Measurements from ENCODE around the gene CPED1.

CPED1 gene

DNA sequence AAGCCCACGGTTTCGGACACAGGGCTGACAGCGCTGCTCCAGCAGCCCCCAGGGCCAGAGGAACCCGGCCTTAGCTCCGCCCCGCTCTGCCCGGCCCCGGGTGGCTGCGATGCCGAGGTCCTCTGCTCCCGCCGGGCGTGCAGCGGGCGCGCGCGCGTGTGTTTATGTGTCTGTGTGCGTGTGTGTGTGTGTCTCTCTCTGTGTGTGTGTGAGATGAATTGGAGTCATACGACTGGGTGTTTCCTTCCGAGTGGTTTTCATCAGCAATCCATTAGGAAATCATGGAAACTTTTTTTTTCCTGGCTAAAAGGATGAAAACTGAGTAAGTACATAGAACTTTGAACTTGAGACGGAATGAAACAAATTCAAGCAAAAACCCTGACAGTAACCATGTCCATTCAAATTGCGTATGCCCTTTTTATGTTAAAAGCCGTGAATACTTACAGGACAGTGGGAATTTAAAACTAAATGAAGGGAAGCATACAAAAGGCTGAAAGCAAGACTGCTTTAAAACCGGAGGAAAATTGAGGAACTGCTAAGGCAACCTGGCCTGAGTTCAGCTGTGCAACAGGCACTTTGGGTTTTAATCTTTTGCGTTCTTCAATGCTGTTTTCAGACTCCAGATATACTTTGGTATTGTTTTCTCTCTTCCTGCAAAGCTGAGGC, at the start of gene CPED1:
Gene CPED1, plus strand, starts transcription at position 121 of the 666 bp plus-strand sequence. CDS start 911 bp downstream, outside the sequence.
- TF ChIP-seq, protein P1, sequence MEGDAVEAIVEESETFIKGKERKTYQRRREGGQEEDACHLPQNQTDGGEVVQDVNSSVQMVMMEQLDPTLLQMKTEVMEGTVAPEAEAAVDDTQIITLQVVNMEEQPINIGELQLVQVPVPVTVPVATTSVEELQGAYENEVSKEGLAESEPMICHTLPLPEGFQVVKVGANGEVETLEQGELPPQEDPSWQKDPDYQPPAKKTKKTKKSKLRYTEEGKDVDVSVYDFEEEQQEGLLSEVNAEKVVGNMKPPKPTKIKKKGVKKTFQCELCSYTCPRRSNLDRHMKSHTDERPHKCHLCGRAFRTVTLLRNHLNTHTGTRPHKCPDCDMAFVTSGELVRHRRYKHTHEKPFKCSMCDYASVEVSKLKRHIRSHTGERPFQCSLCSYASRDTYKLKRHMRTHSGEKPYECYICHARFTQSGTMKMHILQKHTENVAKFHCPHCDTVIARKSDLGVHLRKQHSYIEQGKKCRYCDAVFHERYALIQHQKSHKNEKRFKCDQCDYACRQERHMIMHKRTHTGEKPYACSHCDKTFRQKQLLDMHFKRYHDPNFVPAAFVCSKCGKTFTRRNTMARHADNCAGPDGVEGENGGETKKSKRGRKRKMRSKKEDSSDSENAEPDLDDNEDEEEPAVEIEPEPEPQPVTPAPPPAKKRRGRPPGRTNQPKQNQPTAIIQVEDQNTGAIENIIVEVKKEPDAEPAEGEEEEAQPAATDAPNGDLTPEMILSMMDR (conservative IDR thresholded peaks at IDR 0.05; ENCODE audit: low read length): no peak
- DNase-seq (ENCODE audit: low read depth): peak; percentile 86
- H3K4me3 ChIP-seq (ENCODE audit: low read length): peak within 1 kb of the TSS; percentile 68

DNA sequence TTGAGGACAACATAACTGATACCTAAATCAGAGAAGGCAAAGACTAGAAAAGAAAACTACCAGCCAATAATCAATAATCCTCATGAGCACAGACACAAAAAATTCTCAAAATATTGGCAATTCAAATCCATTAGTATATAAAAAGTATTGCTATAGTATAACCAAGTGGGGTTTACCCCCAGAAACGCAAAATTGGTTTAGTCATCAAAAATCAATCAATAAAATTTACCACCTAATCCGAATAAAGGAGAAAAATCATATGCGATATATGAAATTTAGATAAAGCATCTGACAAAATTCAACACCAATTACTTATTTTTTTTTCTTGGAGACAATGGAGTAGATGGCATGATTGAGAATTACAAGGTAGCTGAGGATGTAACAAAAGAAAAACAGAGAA, 49.2 kb upstream of the CPED1 start:
- no peak overlapping the region for H3K4me3 ChIP-seq (ENCODE audit: low read length)
- no peak for DNase-seq (ENCODE audit: low read depth)
- TF ChIP-seq, protein P1 (conservative IDR thresholded peaks at IDR 0.05; ENCODE audit: low read length): no peak

DNA sequence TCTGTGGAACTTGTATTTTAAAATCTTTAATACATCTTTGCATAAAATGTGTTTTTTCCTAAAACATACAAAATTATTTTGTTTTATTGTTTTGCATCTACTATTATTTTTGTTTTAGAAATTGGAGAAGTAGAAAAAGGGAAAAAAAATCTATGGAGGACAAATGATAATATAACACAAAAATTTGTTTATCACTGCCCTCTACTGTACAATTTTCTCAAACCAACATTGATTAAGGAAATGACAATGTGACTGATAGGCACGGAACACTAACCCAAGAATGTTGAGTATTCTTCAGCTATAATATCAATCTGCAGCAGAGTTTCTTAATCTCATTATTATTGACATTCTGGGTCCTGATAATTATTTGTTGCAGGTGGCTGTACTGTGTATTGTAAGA, 47.4 kb upstream of the CPED1 start:
- H3K4me3 ChIP-seq (ENCODE audit: low read length): no peak overlapping the region
- DNase-seq (ENCODE audit: low read depth): no peak
- TF ChIP-seq, protein P1 (conservative IDR thresholded peaks at IDR 0.05; ENCODE audit: low read length): peak; percentile 33

DNA sequence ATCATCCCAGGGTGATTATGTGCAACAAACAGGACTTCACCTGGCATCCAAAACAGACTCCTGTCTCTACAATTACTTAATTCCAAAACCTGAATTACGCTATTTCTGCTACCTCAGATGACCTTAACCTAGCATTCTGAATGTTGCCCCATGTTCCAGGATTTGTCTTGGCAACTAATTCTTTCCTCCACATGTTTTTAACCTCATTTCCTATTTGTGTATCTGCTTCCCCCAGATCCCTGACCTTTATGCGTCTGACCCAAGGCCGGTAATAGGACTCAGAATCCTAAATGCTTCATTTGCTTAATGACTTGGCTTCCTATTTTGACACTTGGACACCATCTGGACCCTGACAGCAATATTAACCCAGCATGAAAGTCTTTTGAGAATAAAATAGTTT, 46.7 kb upstream of the CPED1 start:
- H3K4me3 ChIP-seq (ENCODE audit: low read length): no peak overlapping the region
- no peak for DNase-seq (ENCODE audit: low read depth)
- TF ChIP-seq, protein P1 (conservative IDR thresholded peaks at IDR 0.05; ENCODE audit: low read length): no peak

DNA sequence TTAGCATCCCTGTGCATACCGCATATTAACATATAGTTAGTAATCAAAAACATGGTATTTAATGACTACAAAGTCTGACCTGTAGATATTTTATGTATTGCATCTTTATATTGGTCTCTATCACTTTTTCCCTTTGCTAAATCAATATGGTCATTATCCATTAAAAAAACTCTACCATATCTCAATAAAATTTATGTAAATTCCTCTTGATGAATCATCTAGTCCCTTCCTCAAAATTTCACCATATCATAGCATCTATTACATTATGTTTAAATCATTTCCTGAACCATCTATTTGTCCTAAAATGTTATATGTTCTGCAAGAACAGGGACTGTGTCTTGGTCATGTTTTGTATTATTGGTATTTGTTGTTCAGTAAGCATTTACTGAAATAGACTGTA, 45.6 kb upstream of the CPED1 start:
- no peak for DNase-seq (ENCODE audit: low read depth)
- H3K4me3 ChIP-seq (ENCODE audit: low read length): no peak overlapping the region

DNA sequence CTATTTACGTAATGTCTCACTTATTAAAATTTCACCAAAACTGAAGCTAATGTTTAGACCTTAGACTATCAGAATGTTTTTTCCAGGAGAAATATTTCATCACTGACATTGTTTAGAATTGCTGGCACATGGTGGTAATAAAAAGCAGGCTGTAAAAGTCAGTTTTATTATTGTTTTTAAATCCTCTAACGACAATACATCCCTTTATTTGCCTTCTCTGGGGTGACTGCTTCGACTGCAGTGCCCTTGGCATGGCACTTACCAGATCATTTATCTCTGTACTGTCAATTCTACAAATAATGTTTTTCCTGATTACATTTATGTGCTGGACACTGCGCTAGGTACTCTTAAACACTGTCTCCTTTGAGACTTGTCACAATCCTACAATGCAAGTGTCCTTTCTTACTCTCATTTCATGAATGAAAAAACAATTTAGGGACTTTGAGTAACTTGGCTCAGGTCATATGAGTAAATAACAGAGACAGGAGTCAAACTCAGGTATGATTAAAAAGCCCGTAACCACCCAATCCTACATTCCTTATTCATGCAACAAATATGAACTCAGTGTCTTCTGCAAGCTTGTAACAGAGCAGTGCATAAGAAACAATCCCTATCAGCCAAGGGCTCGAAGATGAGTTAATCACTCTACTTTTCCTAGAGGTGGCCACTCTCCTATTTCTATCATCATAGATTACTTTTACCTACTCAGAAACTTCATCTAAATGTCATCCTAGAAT, 43.5 kb upstream of the CPED1 start:
- DNase-seq (ENCODE audit: low read depth): no peak
- TF ChIP-seq, protein P1 (conservative IDR thresholded peaks at IDR 0.05; ENCODE audit: low read length): no peak
- no peak overlapping the region for H3K4me3 ChIP-seq (ENCODE audit: low read length)

More for the DNA sequence above, 45.6 kb upstream of the CPED1 start:
- TF ChIP-seq, protein P1 (conservative IDR thresholded peaks at IDR 0.05; ENCODE audit: low read length): no peak

DNA sequence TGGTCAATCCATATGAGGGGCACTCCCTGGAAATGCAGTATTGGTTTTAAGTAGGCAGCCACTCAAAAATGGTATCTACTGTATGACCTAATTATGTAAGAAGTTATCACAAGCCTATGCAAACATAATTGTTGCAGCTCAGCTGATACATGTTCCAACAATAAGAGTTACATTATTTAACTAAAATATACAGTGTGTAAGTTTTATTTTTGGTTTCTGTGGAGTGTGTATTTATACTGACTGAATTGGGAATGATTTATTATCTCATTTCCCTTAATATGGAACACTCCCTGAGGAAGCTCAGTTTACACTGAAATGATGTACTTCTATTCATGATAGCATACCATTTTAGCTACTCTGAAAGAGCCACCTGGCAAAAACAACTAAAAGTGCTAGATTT, 40.5 kb upstream of the CPED1 start:
- TF ChIP-seq, protein P1 (conservative IDR thresholded peaks at IDR 0.05; ENCODE audit: low read length): no peak
- no peak overlapping the region for H3K4me3 ChIP-seq (ENCODE audit: low read length)
- DNase-seq (ENCODE audit: low read depth): no peak

All from AG10803 (cell line).